Smooth muscle cell (in vitro differentiated cells): ENCODE measurements around the gene SLC22A23. TPM values are rescaled to one million over a fixed set of nuclear protein-coding genes. Genes with fewer than 3 reads are reported as not detected.

ENCODE experiments used
- DNase-seq: peaks from one replicate; lab custom pipeline; 2025; ENCODE audit not compliant: unreplicated experiment; lab: John Stamatoyannopoulos, UW
- H2AFZ ChIP-seq: fragments of 200-600 bp; sonication (generic); 2 replicates; pipeline ENCODE4 v1.6.0; 2016; ENCODE audit warnings: antibody characterized with exemption, low read depth, mild to moderate bottlenecking
- H3F3A ChIP-seq: fragments of 200-600 bp; sonication (generic); 2 replicates; pipeline ENCODE4 v1.6.0; 2017; ENCODE audit warnings: antibody characterized with exemption, low read depth
- H3K27ac ChIP-seq: fragments of 200-600 bp; sonication (generic); 2 replicates; pipeline ENCODE4 v1.5.1; 2016; ENCODE audit warnings: low read depth, mild to moderate bottlenecking
- H3K27me3 ChIP-seq: fragments of 200-600 bp; sonication (generic); 2 replicates; pipeline ENCODE4 v1.6.1; 2016; ENCODE audit warnings: low read depth, mild to moderate bottlenecking
- H3K36me3 ChIP-seq: fragments of 200-600 bp; sonication (generic); 2 replicates; pipeline ENCODE4 v1.5.1; 2016; ENCODE audit warnings: low read depth
- H3K4me1 ChIP-seq: fragments of 200-600 bp; sonication (generic); 2 replicates; pipeline ENCODE4 v1.5.1; 2016; ENCODE audit warnings: low read depth
- H3K4me2 ChIP-seq: fragments of 200-600 bp; sonication (generic); 2 replicates; pipeline ENCODE4 v1.6.0; 2016; ENCODE audit warnings: mild to moderate bottlenecking
- H3K4me3 ChIP-seq: fragments of 200-600 bp; sonication (generic); 2 replicates; pipeline ENCODE4 v1.5.1; 2016; ENCODE audit warnings: mild to moderate bottlenecking
- H3K79me2 ChIP-seq: fragments of 200-600 bp; sonication (generic); 2 replicates; pipeline ENCODE4 v1.6.0; 2016; ENCODE audit warnings: low read depth, mild to moderate bottlenecking
- H3K9ac ChIP-seq: fragments of 200-600 bp; sonication (generic); 2 replicates; pipeline ENCODE4 v1.6.0; 2016; ENCODE audit warnings: low read depth
- H3K9me3 ChIP-seq: fragments of 200-600 bp; sonication (generic); replicated peaks from 2 replicates; pipeline ENCODE4 v1.5.1; 2016; ENCODE audit warnings: low read depth
- H4K20me1 ChIP-seq: fragments of 200-600 bp; sonication (generic); 2 replicates; pipeline ENCODE4 v1.6.0; 2016; ENCODE audit warnings: low read depth
- WGBS: methylation state at CpG from one replicate; pipeline ENCODE4 v1.1.7; 2016; ENCODE audit warnings: low lambda C conversion rate; 5-methylcytosine and 5-hydroxymethylcytosine counted together
- polyA plus RNA-seq: library from polyadenylated mRNA; unstranded; fragments of >200 nt; fragmentation: Nextera tagmentation; extraction: Ambion mirVana; gene quantifications from 2 replicates; pipeline ENCODE4 v1.2.1, GENCODE V29; 2016
- total RNA-seq: library from RNA; depleted of rRNA; stranded (reverse); fragments of >200 nt; gene quantifications from 2 replicates; pipeline ENCODE4 v1.2.3, GENCODE V29; 2014
- TF ChIP-seq, protein P1 (sequence below): fragments of 200-600 bp; sonication (generic); IDR thresholded peaks from 2 replicates; pipeline ENCODE4 v1.5.1; 2017; ENCODE audit warnings: borderline replicate concordance, mild to moderate bottlenecking, antibody characterized with exemption; ENCODE audit not compliant: insufficient read depth, poor library complexity, severe bottlenecking

SLC22A23 gene
- total and polyA plus RNA-seq, 2 experiments from 2014 or later = 1.6 to 3.8 TPM

- Histone ChIP-seq H3K27me3 (no peaks in the 10 kb centered on the region), H3K27ac (no peak overlapping the region), H3K9ac (no peak overlapping the region), H3F3A (no peaks in the 10 kb centered on the region), H3K79me2 (no peaks in the 10 kb centered on the region), H3K4me2 (no peak overlapping the region), H3K9me3 (no peaks in the 10 kb centered on the region), H2AFZ (no peak overlapping the region), H3K4me3 (no peak overlapping the region), H4K20me1 (no peaks in the 10 kb centered on the region), H3K4me1 (no peaks in the 10 kb centered on the region), H3K36me3 (no peaks in the 10 kb centered on the region)
- no peak for DNase-seq
- TF ChIP-seq, protein P1, sequence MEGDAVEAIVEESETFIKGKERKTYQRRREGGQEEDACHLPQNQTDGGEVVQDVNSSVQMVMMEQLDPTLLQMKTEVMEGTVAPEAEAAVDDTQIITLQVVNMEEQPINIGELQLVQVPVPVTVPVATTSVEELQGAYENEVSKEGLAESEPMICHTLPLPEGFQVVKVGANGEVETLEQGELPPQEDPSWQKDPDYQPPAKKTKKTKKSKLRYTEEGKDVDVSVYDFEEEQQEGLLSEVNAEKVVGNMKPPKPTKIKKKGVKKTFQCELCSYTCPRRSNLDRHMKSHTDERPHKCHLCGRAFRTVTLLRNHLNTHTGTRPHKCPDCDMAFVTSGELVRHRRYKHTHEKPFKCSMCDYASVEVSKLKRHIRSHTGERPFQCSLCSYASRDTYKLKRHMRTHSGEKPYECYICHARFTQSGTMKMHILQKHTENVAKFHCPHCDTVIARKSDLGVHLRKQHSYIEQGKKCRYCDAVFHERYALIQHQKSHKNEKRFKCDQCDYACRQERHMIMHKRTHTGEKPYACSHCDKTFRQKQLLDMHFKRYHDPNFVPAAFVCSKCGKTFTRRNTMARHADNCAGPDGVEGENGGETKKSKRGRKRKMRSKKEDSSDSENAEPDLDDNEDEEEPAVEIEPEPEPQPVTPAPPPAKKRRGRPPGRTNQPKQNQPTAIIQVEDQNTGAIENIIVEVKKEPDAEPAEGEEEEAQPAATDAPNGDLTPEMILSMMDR = no peak
- 98% methylated on average over 15 of the region's 15 CpGs for WGBS
Measured at GRCh38 chr6:3389390-3390167, 67.3 kb downstream of the SLC22A23 start.

- DNase-seq = no peak
- H3K4me1 ChIP-seq = no peaks in the 10 kb centered on the region
- H3K4me2 ChIP-seq = no peak overlapping the region
Measured at GRCh38 chr6:3388786-3389185, 68.1 kb downstream of the SLC22A23 start.

GRCh38 chr6:3386374-3386857, 70.4 kb downstream of the SLC22A23 start:
- H4K20me1 ChIP-seq = no peaks in the 10 kb centered on the region
- no peak overlapping the region for H2AFZ ChIP-seq
- no peak overlapping the region for H3K9ac ChIP-seq
- H3K27me3 ChIP-seq = no peaks in the 10 kb centered on the region
- WGBS = 96% methylated on average over 11 of the region's 11 CpGs
- no peak for DNase-seq
- H3K36me3 ChIP-seq = no peaks in the 10 kb centered on the region
- H3K9me3 ChIP-seq = no peaks in the 10 kb centered on the region
- TF ChIP-seq, protein P1 = no peak
- H3K4me2 ChIP-seq = no peak overlapping the region
- H3F3A ChIP-seq = no peaks in the 10 kb centered on the region
- no peak overlapping the region for H3K27ac ChIP-seq
- no peaks in the 10 kb centered on the region for H3K79me2 ChIP-seq
- H3K4me3 ChIP-seq = no peak overlapping the region
- H3K4me1 ChIP-seq = peaks cover 7% of the 10 kb centered on the region

More at GRCh38 chr6:3388786-3389185, 68.1 kb downstream of the SLC22A23 start:
- Histone ChIP-seq H3F3A (no peaks in the 10 kb centered on the region), H3K9ac (no peak overlapping the region), H3K9me3 (no peaks in the 10 kb centered on the region), H3K4me3 (no peak overlapping the region), H3K79me2 (no peaks in the 10 kb centered on the region), H4K20me1 (no peaks in the 10 kb centered on the region), H3K36me3 (no peaks in the 10 kb centered on the region), H3K27me3 (no peaks in the 10 kb centered on the region), H2AFZ (no peak overlapping the region), H3K27ac (no peak overlapping the region)
- TF ChIP-seq, protein P1 = no peak
- WGBS = 98% methylated on average over 9 of the region's 9 CpGs
